GM19351 (cell line): Measurements from ENCODE around the gene TEAD1.

ENCODE experiments used
- ATAC-seq: cut with Tn5 transposase; IDR thresholded peaks from one replicate; pipeline ENCODE4 v1.9.1; 2021; ENCODE audit warnings: mild to moderate bottlenecking, moderate library complexity; ENCODE audit not compliant: unreplicated experiment

The TEAD1 gene

DNA sequence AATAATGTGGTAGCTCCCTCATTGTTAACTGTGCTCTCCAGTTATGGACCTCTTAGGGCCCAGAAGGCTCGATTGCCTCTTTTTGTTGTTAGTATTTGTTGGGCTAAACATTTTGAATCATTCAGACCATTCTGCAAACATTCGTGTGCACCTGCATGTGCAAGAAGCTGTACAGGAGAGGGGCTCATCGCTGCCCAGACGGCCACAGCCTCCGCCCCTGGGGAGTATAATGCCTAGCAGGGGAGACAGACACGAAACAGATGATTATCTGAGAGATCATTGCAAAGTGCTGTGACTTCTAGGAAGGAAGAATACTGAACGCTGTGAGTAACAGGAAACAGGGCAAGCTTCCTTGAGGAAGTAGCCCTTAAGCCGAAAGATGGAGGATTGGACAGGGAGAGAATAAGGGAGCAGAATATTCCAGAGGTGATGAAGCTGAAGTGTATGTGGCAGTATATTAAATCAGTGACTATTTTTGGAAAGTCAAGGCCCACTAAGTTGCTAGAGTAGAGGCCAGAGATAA, 211.6 kb downstream of the TEAD1 start:
- no peak for ATAC-seq

- no peak for ATAC-seq
Observed at GRCh38 chr11:12886508-12886907, 212.3 kb downstream of the TEAD1 start.

DNA sequence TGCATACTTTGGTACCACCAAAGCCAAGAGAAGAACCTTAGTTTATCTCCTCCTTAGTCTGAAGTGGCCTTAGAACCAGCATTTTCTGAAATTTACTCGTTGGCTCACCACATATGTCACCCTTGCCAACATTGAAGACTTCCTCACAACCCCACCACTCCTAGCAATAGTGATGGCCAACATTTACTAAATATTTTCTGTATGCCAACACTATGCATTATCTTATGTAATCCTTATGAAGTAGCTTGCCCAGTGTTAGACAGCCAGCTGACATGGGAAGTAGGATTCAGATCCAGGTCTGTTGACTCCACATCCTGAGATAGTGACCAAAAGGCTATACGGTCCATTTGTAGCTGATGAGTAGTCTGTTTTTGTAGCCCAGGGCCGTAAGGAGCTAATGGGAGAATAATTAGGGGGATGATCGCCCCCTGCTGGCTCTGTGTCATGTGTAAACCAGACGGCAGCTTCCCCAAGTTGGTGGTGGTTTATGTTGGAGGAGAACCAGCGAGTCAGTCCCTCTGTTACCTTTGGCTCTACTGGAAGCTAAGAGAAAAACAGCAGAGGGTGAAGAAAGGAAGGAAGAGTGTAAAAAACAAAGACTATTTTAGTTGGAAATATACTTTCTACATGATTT, 214.4 kb downstream of the TEAD1 start:
- ATAC-seq: peak; percentile 67

DNA sequence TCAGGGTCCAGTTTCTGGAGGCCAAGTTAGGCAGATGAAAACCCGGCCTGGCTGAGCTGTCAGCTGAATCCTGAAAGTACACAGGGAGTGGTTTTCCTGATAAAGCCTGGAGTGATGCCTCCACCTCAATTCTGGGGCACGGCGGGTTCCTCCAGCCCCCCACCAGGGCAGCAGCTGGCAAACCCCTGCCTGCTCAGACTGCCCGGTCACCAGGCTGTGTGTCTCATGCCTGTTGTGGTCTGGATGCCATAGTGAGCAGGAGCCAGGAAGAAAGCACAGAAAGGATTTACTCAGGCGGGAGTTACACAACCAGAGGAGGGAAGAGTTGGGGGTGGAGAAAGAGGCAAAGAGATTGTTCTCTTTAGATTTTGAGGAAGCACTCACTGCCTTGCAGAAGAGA, 215.0 kb downstream of the TEAD1 start:
- ATAC-seq: no peak

DNA sequence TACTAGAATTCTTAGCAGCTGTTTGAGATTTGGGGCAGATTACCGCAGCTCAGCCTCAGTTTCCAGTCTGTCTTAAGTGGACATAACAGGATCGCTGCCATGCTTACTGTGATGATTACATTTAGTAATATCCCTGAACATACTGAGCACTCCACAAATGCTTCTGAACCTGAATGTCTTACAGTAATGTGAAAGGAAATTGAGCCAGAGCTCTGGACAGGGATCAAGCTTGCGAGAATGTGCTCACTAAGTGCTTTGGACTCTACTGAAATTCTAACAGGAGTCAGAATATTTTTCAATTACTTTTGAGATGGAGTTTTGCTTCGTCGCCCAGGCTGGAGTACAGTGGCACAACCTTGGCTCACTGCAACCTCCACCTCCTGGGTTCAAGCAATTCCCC, 216.3 kb downstream of the TEAD1 start:
- ATAC-seq: no peak

DNA sequence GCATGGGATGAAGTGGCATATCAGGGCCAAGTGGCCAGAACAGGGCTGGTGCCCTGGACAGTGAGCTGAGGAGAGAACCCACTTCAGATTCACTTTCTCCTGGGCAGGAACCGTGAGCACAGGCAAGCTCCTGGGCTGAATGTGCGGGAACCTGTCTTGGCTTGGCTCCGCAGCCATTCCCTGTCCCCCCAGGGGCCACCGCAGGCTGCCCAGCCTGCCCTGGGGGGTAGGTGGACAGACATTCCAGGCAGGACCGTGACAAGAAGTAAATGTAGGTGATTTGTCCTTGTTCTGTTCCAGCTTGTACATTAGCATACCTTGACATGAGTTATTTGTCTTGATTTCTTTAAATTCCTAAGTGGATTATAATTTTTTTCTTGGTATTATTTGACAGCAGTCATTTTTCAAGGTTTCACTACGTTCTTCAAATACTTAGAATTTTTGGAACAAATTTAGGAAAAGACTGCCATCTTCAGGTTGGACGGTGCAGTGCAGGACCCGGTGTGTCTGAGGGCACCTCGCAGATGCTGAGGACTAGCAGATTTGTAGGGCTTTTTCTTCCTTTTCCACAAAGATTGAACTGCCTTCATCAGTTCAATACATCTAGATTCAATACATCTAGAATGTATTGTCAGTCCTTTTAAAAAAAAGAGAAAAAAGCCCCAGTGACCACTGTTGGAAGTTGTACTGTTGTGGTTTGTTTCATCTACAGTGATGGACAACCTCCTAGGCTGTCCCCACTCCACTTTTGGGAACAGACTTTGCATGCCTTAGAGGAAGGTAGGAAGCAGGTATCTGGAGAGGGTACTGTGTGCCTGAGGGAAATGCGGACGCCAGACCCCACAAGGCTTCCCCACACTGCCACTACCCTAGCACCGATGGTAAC, 219.8 kb downstream of the TEAD1 start:
- ATAC-seq: peak; percentile 53

DNA sequence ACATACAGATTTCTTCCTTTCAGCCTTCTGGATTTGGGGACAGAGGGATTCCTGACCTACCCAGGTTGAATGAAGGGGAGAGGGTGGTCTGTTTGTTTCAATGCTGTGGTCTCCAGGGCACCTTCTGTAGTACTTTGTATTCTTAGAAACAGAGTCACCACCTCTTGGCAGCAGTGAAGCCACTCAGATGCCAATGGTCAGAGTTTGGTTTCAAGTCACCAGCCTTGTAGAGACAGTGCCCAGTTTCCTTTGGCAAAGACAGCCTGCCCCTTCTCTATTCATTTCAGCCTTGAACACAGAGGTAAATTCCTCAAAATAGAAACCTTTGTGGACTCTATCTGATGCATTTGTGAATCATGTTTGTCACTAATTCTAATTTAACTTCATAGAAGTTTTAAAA, 223.2 kb downstream of the TEAD1 start:
- no peak for ATAC-seq

- no peak for ATAC-seq
Observed at GRCh38 chr11:12897867-12898266, 223.6 kb downstream of the TEAD1 start.

- no peak for ATAC-seq
Observed at GRCh38 chr11:12900496-12900895, 226.3 kb downstream of the TEAD1 start.

DNA sequence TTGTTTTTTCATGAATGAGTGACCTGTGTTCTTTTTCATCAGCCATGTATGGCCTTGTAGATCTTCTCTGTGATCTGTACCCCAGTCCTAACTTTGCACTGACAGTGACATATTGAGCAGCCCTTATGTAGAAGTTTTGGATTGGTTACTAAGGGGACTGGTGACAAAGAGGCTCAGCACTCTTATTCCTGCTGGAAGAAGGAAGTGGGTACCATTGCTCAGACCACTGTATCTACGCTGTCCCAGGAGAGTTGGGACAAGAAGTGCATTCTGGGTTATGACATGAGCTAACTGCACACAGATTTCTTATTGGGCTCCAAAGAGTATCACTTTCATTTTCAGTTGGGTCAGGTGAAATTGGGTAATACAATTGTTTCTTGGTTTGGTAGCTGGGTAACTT, 227.1 kb downstream of the TEAD1 start:
- ATAC-seq: no peak

- ATAC-seq: no peak
Observed at GRCh38 chr11:12901874-12902481, 227.8 kb downstream of the TEAD1 start.

DNA sequence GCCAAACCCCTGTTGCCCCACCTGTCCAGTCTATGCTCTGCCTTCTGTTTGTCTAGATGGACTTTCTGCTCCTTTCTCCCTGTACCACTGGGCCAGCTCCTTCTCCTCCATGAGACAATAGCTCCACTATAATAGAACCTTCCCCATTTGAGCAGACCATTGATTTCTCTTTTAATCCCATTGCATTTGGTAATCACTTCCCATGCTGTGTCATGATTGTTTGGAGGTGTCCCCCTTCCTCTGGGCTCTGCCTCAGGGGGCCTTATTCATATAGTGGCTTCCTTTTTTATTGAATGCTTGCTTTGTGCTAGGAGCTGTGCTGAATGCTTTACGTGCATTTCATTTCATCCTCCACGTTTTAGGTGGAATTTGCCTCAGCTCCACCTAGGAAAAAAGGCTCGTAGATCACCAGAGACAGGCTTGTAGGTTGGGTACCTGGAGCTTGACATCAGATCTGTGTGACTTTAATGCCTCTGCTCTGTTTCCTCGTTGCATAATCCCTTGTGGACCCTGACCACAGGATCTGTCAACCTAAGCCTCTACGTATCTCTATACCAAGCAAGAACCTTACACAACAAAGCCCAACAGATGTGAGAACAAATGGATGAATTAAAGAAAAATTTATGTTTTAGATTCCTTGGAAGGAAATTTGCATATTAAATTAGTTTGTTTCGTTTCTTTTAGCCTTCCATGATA, 228.7 kb downstream of the TEAD1 start:
- ATAC-seq: no peak

DNA sequence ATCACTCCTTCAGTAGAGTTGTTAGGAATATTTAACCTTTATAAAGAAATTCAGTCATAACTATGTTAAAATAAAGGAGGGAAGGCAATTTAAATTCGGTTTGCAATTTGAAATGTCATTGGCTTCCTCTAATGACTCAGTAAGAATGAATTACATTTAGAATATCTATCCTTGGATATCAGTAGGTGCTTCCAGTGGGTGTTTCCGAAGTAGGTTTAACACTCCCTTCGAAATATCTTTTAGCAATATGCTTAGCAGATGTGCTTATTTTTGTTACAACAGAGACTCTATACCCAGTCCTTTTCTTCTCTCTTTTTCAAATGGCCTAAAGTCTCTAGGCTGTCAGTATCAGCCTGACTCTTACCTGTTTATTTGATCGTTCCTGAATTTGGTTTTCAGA, 231.2 kb downstream of the TEAD1 start:
- no peak for ATAC-seq

- no peak for ATAC-seq
Observed at GRCh38 chr11:12906501-12906900, 232.3 kb downstream of the TEAD1 start.

GRCh38 chr11:12909879-12910278, 235.7 kb downstream of the TEAD1 start:
- ATAC-seq: no peak

DNA sequence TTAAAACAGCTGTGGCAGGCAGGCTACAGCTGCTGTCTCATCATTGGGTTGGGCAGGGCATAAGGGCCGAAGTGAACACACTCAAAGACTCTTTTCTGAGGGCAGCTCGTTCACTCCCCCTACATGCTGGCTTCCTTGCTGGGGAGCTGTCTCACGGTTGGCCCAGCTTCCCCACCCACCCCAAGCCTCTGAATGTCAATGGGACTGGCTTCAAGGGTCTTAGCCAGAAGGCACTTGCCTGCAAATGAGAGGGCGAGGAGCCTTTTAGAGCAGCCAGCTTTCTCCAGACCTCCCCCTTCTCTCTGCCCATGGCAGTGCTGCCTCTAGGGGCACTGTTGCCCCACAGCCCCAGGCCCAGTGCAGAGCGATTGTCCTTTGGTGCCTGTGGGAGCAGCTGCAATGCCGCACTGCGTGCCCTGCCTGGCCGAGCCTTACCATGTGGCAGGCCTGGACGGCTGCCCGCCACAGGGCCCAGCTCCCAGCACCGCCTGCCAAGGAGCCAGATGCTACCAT, 240.2 kb downstream of the TEAD1 start:
- peak; percentile 74 for ATAC-seq

DNA sequence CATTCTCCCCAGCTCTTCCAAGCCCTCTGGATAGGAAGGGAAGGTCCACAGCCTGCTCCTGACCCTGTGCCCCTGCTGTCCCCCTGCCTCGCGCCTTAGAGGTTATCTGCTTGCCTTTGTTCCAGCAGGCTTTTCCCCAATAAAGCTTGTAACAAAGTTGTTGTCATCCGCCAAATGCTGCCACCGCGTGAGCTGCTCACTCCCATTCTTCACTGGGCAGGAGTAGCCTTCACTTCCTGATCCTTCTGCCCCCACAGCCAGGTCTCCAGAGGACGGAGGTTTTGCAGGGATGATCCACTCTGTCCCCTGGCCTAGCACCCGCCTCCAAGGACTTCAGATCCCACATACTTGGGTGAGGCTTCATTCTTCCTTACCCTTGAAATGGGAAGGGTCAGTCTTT, 240.9 kb downstream of the TEAD1 start:
- no peak for ATAC-seq

GRCh38 chr11:12917822-12918221, 243.6 kb downstream of the TEAD1 start:
- no peak for ATAC-seq

DNA sequence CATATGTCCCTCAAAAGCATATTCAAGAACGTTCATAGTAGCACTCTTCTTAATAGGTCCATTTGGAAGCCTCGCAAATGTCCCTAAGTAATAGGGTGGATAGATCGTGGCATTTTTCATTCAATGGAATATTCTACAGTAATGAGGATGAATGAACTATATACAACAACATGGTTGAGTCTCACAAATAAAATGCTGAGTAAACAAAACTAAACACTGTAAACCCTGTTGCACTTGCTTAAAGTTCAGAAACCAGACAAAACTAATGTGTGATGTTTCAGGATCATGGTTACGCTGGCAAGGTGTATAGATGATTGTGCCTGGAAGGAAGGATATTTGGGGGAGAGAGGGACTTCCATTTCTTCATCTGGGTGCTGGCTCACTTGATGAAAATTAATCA, 244.4 kb downstream of the TEAD1 start:
- no peak for ATAC-seq

DNA sequence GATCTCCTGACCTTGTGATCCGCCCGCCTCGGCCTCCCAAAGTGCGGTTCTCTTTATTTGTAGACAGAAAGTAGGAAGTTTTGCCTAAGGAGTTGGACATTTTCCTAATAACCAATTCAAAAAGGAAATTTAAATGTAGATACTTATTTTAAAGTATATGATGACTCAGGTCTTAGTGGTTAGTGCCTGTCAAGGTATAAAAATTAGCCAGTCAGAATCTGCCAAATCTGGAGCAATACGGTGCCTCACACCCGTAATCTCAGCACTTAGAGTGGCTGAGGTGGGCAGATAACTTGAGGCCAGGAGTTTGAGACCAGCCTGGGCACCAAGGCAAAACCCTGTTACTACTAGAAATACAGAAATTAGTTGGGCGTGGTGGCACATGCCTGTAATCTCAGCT, 248.2 kb downstream of the TEAD1 start:
- no peak for ATAC-seq

GRCh38 chr11:12922980-12923507, 248.8 kb downstream of the TEAD1 start:
- ATAC-seq: no peak
